HEK293 (cell line): Measurements from ENCODE around the gene ZNF468.

Source experiments
- CTCF ChIP-seq: fragments of 450-650 bp; formaldehyde crosslinking; IDR thresholded peaks from 2 replicates; pipeline ENCODE4 v1.5.1; 2016; ENCODE audit warnings: missing biosample characterization, missing genetic modification characterization
- EGR2 ChIP-seq: fragments of 450-650 bp; formaldehyde crosslinking; IDR thresholded peaks from 2 replicates; pipeline ENCODE4 v1.5.1; 2016; ENCODE audit warnings: low read depth, missing biosample characterization, missing genetic modification characterization
- KLF17 ChIP-seq: fragments of 450-650 bp; formaldehyde crosslinking; IDR thresholded peaks from 2 replicates; pipeline ENCODE4 v1.5.1; 2016; ENCODE audit warnings: missing biosample characterization, missing genetic modification characterization
- RBAK ChIP-seq: fragments of 450-650 bp; formaldehyde crosslinking; IDR thresholded peaks from 2 replicates; pipeline ENCODE4 v1.5.1; 2016; ENCODE audit warnings: missing biosample characterization, missing genetic modification characterization
- REST ChIP-seq: fragments of 450-650 bp; formaldehyde crosslinking; IDR thresholded peaks from 2 replicates; pipeline ENCODE4 v1.5.1; 2016; ENCODE audit warnings: missing biosample characterization, missing genetic modification characterization
- WT1 ChIP-seq: fragments of 450-650 bp; formaldehyde crosslinking; IDR thresholded peaks from 2 replicates; pipeline ENCODE4 v1.5.1; 2016; ENCODE audit warnings: missing biosample characterization, missing genetic modification characterization
- ZNF175 ChIP-seq: fragments of 450-650 bp; formaldehyde crosslinking; IDR thresholded peaks from 2 replicates; pipeline ENCODE4 v1.5.1; 2016; ENCODE audit warnings: missing biosample characterization, missing genetic modification characterization
- ZNF23 ChIP-seq: fragments of 450-650 bp; formaldehyde crosslinking; IDR thresholded peaks from 2 replicates; pipeline ENCODE4 v1.5.1; 2016; ENCODE audit warnings: missing biosample characterization, missing genetic modification characterization, borderline replicate concordance
- ZNF37A ChIP-seq: fragments of 450-650 bp; IDR thresholded peaks from 2 replicates; pipeline ENCODE4 v1.5.1; 2018; ENCODE audit warnings: missing biosample characterization, missing genetic modification characterization
- ZNF654 ChIP-seq: fragments of 450-650 bp; formaldehyde crosslinking; IDR thresholded peaks from 2 replicates; pipeline ENCODE4 v1.5.1; 2016; ENCODE audit warnings: low read depth, missing biosample characterization, missing genetic modification characterization
- ZNF692 ChIP-seq: fragments of 450-650 bp; formaldehyde crosslinking; IDR thresholded peaks from 2 replicates; pipeline ENCODE4 v1.5.1; 2016; ENCODE audit warnings: missing biosample characterization, missing genetic modification characterization

GRCh38 chr19:52901842-52902241, 44.4 kb upstream of the ZNF468 start:
- TF ChIP-seq ZNF175 (tag by site-specific recombination) (no peak), ZNF654 (tag by site-specific recombination) (no peak), ZNF692 (tag by site-specific recombination) (no peak), CTCF (tag by site-specific recombination) (no peak), WT1 (no peak), KLF17 (tag by site-specific recombination) (no peak), ZNF37A (tag by site-specific recombination) (no peak), RBAK (tag by site-specific recombination) (no peak), EGR2 (tag by site-specific recombination) (no peak), ZNF23 (tag by site-specific recombination) (no peak), REST (tag by site-specific recombination) (no peak)
